22Rv1 (cell line): Measurements from ENCODE around the gene SYNE1.

Source experiments
- CTCF ChIP-seq: fragments of 450-650 bp; IDR thresholded peaks from 2 replicates; pipeline ENCODE4 v1.5.1; 2017; ENCODE audit warnings: mild to moderate bottlenecking
- ZFX ChIP-seq: fragments of 450-650 bp; IDR thresholded peaks from 2 replicates; pipeline ENCODE4 v1.6.1; 2017; ENCODE audit warnings: antibody characterized with exemption, borderline replicate concordance

GRCh38 chr6:152301021-152301764 is 336.0 kb downstream of the SYNE1 start:
- TF ChIP-seq CTCF (no peak), ZFX (no peak)
